Activated naive CD4-positive, alpha-beta T cell treated with Interleukin-2 at 50 U/mL for 16 hours (primary cell): Measurements from ENCODE around the gene DCTN3.

ENCODE experiments used
- DNase-seq: peaks from one replicate; pipeline ENCODE4 v3.0.0-alpha.2; 2020

Gene DCTN3

DNA sequence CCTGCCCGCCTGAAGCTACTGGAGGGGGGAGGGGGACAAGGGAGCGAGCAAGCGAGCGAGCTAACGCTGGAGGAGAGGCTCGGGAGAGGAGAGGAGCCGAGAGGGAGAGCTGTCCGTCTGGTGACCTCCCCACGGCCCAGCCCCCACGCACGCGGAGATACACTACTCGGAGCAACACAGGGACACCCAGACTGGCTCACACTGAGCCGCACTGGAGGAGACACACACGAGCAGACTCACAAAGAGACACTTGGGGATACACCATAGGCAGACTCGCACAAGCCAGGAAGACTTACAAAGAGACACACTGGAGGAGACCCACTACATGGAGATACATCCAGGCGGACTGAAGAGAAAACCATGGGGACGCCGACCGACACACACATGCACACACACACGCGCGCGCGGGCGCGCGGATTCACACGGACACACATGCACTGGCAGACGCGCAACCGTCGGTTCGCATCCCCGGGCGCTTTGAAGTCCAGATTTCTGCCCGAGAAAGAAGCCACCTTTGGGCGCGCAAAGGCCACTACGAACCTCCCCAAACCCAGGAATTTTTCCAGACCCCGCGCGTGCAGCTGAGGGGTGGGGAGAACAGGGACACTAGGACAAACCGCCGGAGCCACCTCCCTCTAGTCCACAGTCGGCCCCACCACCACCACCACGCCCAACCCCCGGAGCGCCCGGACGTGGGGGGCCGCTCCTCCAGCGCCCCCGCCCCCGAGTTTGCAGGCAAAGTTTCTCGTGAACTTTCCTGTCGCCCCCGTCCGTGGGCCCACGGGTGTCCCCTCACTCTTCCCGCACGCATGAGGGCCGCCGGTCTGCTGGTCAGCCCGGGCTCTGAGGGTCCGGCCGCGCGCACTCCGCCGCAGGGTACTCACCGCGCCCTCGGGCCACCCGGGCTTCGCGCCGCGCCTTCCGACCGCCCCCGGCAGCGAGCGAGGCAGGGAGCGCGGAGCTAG lies 31.3 kb downstream of the DCTN3 start:
- DNase-seq: no peak

DNA sequence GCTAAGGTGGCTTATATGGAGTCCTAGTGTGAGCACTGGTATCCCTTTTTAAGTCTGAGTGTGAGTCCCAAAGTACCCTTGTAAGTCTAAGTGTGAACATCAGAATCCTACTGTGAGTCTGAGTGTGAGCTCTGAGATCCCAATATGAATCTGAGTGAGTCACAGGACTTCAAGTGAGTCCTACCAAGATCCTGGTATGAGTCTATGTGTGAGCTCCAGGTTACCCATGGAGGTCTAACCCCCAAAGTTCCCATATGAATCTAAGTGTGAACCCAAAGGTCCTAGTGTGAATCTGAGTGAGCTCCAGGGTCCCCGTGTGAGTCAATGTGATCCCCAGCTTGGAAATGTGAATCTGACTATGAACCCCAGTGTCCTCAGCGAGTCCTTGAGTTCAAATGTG lies 33.0 kb downstream of the DCTN3 start:
- DNase-seq: no peak

DNA sequence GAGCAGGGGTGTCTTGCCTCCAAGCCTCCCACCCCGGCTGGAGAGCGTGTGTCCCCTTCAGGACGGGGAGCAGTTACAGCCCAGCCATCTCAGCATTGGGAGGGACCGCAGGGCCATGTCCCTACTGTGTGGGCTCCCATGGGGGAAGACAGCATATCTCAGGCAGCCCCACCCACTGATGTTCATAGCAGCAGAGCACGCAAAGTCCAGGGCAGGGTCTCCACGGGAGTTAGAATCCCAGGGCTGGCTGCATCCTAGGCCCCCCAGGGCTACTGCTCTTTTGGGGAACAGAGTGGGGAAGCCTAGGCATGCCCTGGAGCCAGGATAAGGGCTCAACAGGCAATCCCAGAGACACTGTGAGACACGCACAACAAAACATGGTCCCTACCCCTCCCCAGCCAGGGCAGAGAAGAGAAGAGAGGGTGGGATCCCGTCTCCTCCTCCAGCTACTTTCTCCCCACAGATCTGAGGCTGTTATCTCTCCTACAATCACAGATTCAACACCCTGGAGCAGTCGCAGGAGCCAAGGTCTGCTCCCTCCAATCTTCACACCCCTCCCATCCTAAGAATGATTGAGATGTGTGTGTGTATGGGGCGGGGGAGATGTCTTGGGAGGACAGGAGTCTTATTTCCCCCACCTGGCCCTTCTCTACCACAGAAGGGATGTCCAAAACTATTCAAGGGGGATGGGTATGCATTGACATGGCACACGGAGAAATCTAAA lies 34.2 kb downstream of the DCTN3 start:
- no peak for DNase-seq

DNA sequence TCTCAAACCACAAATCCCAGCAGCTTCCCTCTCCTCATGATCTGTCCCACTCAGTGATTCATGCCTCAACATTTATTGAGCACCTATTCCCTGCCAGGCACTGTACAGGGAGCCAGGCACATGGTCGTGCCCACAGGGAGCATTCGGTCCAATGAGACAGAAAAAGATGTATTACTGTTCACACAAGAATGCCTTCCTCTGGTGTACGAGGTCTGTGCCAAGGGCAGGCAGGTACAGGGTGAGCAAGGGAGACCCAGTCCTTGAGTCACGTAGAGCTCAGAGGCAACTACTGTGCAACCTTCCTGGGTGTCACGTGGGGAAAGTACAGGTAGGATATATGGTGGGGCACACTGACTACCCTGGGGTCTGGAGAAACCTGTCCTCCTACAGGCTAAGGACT lies 35.3 kb downstream of the DCTN3 start:
- no peak for DNase-seq

DNA sequence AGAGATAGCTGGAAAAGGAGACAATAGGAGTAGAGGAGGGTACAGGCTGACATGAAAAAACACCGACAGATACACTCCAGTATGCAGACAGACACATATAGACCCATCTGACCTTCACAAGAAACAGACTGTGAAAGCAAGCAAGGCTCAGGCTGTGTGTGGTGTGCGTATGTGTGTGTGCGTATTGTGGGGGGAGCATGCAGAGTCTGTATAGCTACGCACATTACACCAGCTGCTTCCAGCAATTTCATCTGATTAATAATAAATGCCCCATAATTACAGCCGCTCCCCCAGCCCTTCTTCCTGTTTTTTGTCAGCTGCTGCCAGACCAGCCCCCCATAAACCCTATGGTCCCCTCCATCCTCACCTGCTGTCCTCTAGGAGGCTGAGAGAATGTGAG lies 37.5 kb downstream of the DCTN3 start:
- no peak for DNase-seq

DNA sequence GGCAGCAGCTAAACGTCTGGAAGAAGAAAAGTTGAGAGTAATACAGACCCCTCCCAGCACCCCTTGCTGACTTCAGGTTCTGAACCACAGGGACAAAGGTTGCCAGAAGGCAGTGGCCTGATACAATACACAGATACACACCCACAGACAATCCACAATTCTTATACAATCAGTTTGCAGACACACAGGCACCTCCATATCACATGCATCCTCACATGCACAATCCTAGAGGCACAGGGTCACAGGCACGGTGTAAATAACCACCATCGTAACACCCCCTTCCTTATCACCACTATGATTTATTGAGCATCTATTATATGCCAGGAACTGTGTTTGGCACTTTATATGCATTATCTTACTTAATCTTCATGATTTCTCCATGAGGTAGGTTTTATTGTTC lies 39.0 kb downstream of the DCTN3 start:
- DNase-seq: no peak

DNA sequence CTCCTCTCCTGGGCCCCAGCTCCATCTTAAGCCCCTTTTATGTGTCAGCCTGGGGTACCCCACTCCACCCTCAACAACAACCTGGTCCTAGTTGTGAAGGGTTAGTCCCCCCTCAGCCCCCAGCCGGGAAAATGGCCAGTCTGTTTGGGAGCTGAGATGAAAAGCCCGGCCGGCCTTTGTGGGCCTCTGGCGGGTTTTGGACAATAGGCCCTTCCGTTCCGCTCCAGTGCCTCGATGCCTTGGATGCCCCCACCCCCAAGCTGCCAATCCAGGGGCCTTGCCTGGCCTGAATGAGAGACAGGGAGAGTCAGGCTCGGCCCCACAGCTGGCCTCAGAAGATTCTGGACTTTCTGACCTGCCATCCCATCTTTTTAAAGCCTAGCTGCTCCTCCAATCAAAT lies 39.9 kb downstream of the DCTN3 start:
- DNase-seq: no peak

DNA sequence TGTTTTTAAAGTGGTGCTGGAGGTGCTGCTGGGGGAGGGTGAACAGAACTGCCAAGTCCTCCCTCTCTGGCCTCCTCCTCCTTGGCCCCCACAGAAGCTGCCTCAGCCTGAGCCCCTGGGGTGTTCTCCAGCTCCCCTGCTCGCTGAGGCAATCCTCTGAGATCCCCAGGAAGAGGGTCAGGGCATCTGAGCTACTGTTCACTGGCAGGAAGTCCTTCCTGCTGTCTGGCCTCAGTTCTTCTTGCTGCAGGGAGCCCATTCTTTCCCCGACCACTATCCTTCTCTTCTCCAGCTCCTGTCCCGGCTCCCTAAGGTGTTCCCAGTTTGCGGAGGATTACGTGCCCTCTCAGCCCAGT lies 40.5 kb downstream of the DCTN3 start:
- no peak for DNase-seq

DNA sequence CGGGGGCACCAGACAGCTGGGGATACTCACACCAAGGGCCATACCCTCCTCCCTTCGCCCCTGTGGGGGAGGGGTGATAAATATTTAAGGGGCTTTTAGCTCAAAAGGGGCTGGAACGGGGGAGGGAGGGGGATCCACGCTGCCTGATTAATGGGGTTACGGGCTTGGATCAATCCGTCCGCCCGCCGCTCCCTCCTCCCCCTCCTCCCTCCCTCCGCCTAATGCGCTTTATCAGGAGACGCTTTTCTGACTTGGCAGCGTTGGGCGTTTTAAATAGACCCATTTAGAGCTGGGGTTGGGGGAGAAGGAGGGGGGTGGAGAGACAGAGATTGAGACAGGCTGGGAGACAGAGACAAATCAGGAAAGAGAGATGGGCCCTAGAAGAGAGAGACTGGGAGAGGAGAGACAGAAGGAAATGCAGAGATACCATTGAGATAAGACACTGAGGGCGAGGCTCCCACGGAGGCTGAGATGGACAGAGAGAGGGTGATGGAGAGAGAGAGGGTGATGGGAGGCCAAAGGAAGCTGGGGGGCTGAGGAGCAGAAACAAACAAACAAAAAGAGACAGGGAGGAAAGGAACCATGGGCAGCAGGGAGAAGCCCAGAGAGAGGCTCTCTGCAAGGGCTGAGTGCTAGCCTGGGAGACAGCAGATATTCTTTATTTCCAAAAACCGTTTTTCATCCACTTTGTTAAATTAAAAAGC lies 41.0 kb downstream of the DCTN3 start:
- no peak for DNase-seq

DNA sequence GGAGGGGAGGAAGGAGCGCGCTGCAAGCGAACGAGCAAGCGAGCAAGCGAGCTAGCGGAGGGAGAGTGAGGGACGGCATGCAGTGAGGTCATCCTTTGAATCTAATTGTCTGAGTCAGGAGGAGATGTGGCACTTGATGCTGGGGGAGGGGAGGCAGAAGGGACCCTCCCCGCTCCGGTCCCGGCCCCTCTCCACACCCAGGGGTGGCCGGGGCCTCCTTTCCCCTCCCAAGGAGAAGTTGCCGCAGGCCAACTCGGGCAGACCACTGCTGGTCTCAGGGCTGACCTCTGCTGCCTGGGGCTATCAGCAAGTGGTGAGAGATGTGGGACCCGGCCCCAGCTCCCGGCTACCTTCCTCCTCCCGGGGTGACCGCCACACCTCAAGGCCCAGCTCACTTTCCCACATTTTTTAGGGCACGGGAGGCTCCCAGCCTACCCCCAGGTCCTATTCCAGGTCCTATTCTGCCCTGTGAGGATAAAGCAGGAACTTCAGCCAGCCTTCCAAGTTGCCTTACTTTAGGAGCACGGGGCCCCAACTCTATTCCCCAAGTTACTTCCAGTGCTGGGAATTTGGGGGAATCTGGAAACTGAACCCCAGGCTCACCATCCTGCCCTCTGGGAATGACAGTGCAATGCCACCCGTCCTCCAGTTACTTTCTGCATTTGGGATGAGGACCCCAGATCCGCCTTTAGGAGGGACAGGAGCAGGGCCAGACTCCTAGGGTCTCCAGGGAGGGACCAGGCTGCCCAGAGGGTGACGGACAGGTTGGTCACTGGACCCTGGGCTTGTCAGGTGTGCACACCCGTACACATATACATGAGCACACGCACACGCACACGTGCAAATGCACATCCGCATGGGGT lies 41.8 kb downstream of the DCTN3 start:
- no peak for DNase-seq

DNA sequence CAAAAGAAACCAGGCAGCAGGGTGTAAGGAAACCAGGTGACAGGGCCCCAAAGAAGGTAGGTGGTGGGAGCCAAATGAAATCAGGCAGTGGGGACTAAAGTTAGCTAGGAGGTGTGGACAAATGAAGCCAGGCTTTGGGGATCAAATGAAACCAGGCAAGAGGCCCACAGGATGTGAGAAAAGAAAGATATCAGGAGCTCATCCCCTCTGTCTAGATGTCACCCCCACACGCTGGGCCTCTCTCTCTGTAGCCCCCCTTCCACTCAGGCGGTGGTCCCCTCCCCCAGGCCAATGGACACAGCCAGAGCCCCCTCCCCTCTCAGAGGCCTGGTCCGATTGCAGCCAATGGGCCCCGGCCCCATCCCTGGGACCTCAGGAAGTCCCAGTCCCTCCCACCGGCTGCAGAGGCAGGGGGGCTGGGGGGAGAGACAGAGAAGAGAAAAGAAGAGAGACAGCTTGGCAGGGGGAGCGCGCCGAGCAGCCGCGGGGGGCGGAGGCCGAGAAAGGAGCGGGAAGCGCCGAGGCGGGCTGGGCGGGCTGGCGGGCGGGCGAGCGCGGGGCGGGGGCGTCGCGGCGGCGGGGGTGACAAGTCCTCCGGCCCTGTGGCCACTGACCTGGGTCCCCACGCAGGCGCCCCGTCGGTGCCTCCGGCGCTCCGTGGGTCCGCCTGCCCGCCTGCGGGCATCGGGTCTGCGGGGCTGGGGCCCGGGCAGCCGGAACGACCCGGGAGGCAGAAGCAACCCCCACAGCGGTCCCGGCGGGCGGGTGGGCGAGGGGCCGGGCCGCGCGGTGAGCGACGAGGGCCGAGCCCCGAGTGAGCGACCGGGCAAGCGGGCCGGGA lies 42.7 kb downstream of the DCTN3 start:
- no peak for DNase-seq

DNA sequence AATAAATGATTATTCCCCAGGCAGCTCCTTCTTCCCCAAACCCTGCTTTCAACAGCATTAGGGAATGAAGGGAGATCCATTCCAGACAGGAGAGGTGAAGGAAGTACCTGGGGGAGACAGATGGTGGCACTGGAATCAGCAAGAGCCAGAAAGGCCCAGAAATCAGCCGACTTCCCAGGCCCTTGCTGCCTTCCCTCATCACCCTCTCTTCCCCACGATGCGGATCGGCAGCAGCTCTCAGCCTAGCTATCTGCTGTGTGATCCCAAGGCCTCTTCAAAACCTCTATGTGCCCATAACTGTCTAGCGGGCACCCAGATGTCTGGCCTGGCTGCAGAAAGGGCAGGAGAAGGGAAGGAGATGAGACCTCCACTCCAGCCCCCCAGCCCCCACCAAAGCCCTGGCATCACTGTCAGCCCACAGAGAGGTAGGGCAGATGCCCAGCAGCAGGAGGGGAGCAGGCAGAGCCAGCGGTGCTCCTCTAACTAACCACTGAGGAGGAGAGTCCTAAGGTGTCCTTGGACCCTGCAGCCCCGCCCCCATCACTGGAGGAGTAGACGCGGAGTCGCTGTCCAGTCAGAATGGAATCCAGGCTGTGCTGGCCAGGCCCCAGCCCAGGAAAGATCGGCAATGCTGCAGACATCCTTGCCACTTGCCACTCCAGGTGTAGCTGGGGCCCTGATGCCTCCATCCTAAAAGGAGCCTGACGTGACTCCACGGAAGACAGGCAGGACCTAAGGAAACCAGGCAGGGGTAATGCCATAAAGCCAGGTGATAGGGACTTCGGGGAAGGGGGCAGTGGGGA lies 43.5 kb downstream of the DCTN3 start:
- no peak for DNase-seq

DNA sequence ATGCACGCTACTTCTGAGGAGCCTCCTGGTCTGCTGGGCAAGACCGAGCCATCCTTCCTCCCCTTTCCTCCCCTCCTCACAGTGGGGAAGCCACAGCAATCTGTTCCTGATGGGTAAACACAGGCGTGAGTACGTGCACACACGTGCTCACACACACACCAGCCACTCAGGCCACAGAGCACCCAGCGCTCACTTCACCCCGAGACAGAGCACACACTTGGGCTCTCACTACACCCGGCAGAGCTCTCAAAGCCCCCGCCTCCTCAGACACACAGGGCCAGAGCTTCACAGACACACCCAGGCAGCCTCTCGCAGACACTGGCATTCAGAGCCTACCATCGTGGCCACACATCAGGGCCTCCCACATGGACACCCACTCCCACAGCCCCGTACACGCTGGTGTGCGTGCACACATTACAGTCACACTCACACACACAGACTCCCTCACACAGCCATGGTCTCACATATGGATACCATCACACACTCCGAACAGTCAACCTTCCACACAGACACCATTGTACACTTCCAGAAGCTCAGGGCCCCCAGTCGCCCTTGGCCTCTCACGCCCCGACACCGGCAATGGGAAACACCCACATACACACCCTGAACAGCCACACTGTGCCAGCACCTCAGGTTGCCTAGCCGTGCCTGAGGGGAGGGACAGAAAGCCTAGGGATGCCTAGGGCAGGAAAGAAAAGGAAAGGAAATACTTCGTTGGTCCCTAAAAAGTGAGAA lies 44.3 kb downstream of the DCTN3 start:
- DNase-seq: no peak

DNA sequence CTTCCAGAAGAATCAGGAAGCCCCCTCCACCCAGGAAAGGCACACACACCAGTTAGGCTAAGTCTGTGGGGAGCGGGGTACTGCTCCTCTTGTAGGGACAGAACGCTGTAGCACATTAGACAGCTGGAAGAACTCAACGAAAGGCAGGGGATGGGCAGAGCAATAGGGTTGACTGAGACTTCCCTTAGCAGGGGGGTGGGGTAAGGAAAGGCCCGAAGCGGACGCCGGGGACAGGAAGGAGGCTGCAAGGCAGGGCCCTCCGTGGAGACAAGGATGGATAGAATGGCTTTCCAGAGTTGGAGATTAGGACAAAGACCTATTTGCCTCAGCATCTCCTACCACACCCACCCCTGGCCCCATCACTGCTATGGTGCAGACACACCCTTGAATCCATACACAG lies 45.1 kb downstream of the DCTN3 start:
- no peak for DNase-seq

DNA sequence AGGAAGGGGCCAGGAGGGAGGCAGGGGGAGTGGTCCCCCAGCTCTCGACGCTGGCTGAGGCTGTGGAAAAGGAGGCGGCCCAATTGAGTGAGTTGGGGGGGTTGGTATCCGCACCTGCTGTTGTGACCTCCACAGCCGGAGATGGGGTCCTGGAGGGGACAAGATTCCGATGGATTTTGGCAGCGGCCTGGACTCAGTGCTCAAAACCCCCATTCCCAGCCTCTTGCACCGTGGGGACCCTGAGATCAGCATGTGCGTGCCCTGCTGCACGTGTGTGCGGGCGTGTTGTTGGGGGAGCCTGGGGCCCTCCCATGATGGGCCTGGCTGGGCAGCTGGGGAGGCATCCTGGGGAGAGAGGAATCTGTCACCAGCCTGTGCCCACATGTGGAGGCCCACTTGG lies 45.7 kb downstream of the DCTN3 start:
- DNase-seq: no peak

DNA sequence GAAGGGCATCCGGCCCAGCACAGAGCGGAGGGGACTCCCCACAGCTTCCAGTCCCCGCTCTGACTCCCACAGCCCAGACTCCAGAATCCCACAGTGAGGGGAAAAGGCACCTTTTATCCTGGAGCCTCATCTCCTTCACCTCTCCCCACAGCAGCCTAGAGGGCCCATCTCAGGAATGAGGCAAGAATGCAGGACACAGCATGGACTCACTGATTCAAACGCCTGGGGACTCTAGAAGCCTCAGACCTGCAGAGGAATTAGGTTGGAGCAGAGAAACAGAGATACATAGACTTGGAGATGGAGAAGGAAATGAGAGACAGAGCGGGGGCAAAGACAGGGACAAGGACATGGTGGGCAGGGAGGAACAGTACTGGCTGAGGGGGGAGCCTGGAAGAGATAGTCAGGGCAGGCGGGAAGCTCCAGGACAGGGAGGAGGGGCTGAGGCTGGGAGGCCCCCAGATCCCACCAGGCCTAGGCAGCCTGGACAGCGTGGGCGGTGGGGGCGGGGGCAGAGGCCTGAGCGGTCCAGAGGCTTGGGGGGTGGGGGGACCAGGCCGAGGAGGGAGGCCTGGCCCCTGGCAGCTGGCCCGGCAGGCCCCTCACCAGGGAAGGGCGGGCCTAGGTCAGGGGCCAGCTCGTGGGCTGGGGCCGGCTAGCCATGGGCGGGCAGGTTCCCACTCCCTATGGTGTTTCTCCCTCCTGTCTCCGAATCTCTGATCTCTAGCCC lies 46.5 kb downstream of the DCTN3 start:
- no peak for DNase-seq

DNA sequence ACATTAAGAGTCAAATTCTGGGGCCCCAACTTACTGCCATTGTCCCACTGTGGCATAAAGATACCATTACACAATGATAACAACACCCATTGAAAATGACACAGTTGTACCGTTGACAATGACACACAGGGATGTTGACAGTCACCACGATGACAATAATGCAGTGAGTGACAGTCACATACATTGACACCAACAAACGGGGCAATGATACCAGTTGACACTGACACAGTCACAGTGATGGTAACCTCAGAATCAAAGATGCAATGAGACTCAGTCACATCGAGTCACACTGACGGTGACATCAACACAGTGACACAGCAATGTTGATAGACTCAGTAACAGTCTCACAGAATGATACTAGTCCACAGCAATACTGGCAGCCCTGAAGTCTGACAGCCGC lies 47.7 kb downstream of the DCTN3 start:
- no peak for DNase-seq

DNA sequence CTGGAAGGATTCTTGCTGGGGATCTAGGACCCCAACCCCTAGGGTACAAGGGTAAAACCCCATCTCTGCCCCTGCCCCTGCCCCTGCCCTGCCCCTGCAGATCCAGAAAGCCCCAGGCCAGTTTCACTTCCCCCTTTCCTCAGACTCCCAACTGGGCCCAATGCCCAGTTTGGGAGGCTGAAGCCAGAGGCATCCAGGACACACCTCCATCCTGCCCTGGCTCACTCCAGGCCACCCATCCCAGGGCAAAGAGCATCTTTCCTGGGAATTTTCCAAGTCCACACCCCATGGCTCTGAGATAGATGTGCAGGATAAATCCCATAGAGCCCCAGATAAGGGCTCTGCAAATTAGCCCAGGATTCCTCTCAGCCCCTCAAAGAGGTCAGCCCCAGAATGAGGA lies 48.2 kb downstream of the DCTN3 start:
- no peak for DNase-seq

DNA sequence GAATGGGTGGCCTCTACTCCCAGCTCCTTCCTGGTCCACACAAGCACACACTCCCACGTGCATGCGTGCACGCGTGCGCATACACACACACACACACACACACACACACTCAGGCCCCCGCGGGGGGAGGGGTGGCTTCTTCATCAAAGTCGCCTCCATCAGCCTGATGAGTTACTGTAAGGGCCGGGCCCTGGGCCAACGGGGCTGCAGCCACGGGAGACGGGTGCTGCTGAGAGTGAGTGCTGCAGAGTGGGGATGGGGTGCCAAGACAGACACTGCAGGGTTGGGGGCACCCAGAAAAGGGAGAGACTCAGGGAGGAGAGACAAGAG lies 48.8 kb downstream of the DCTN3 start:
- no peak for DNase-seq
